K562 (cell line): ENCODE results near the gene ZNF2. TPM values are rescaled to one million over a fixed set of nuclear protein-coding genes. Genes with fewer than 3 reads are reported as not detected.
A peak's percentile ranks its signal among the peaks of the same experiment; 100 is the strongest.

Source experiments
- ATAC-seq: fragments of 200-7000 bp; cut with Tn5 transposase; 3 replicates; pipeline ENCODE4 v1.9.1; 2020; ENCODE audit warnings: moderate library complexity
- BruUV-seq: library from RNA; stranded (reverse); fragments of 400-500 nt; replicated peaks from 2 replicates; lab custom pipeline; 2021; lab: Mats Ljungman, UMichigan
- CTCF ChIA-PET: fragments of 300-600 bp; formaldehyde crosslinking; extraction: SDS; loops from one replicate; lab custom pipeline; 2021; ENCODE audit warnings: low intra/inter-chr PET ratio; lab: Yijun Ruan, JAX
- POLR2A ChIA-PET: fragments of 300-600, 350-650 bp; sonication (Branson Sonifier 250); formaldehyde crosslinking; extraction: SDS; loops from one replicate; lab custom pipeline; 2021; ENCODE audit warnings: antibody characterized with exemption, inconsistent platforms; lab: Yijun Ruan, JAX
- DNase-seq, 4 experiments: peaks; one replicate each; pipeline versions ENCODE4 v3.0.0 to v3.0.0-alpha.2; 2011 to 2018; ENCODE audit warnings: low spot score in 3 of 4, mixed read lengths in 3 of 4; ENCODE audit errors: extremely low read depth in 1 of 4
- FAIRE-seq: peaks from 2 replicates; lab custom pipeline; 2011; peaks lifted over from hg19 to GRCh38; lab: Jason Lieb, UNC
- H2AFZ ChIP-seq: 2 replicates; pipeline ENCODE4 v1.6.0; 2011; ENCODE audit warnings: low read depth, low read length, control low read depth, inconsistent platforms
- H3K27ac ChIP-seq: fragments of 200-600 bp; 3 replicates; pipeline ENCODE4 v1.8.0; 2011; ENCODE audit warnings: low read depth, mild to moderate bottlenecking, control low read depth, inconsistent platforms, low read length, moderate library complexity, mixed read lengths; ENCODE audit errors: extremely low read depth
- H3K27me3 ChIP-seq, 2 experiments: fragments of 300-600 bp in 1 of 2; 2 replicates in 1 of 2; 3 replicates in 1 of 2; pipeline versions ENCODE4 v1.6.0 to v1.8.0; 2011; ENCODE audit warnings: inconsistent platforms in 2 of 2, low read length in 2 of 2, mild to moderate bottlenecking in 1 of 2, mixed read lengths in 1 of 2, moderate library complexity in 1 of 2; ENCODE audit not compliant: control insufficient read depth in 2 of 2, insufficient read depth in 2 of 2
- H3K36me3 ChIP-seq: fragments of 300-600 bp; 3 replicates; pipeline ENCODE4 v1.8.0; 2011; ENCODE audit warnings: mild to moderate bottlenecking, low read length, inconsistent platforms; ENCODE audit not compliant: control insufficient read depth, insufficient read depth
- H3K4me1 ChIP-seq, 2 experiments: fragments of 200-600 bp in 1 of 2; replicated peaks in 1 of 2; 2 replicates in 1 of 2; 3 replicates in 1 of 2; pipeline versions ENCODE4 v1.5.1 to v1.8.0; 2011; ENCODE audit warnings: inconsistent platforms in 2 of 2, low read length in 2 of 2, mild to moderate bottlenecking in 1 of 2, mixed read lengths in 1 of 2, moderate library complexity in 1 of 2; ENCODE audit not compliant: control insufficient read depth in 2 of 2, insufficient read depth in 2 of 2
- H3K4me2 ChIP-seq: 2 replicates; pipeline ENCODE4 v1.6.1; 2011; ENCODE audit warnings: low read length, control low read depth, inconsistent platforms, mixed read lengths; ENCODE audit not compliant: insufficient read depth
- H3K4me3 ChIP-seq: fragments of 200-600 bp; sonication (generic), shearing (Covaris generic); 2 replicates; pipeline ENCODE4 v1.5.1; 2016; ENCODE audit warnings: control low read depth, inconsistent platforms
- H3K79me2 ChIP-seq: fragments of 200-600 bp; 3 replicates; pipeline ENCODE4 v1.8.0; 2011; ENCODE audit warnings: low read length, inconsistent platforms; ENCODE audit not compliant: control insufficient read depth, insufficient read depth
- H3K9ac ChIP-seq, 2 experiments: 2 replicates each; pipeline versions ENCODE4 v1.6.0 to v1.6.1; 2011; ENCODE audit warnings: low read depth in 2 of 2, low read length in 2 of 2, control low read depth in 1 of 2, inconsistent platforms in 1 of 2, mild to moderate bottlenecking in 1 of 2, mixed read lengths in 1 of 2; ENCODE audit not compliant: insufficient read depth in 1 of 2
- H3K9me1 ChIP-seq: one replicate; pipeline ENCODE4 v1.6.0; 2011; ENCODE audit warnings: inconsistent platforms, mild to moderate bottlenecking, low read length, moderate library complexity; ENCODE audit not compliant: control insufficient read depth, insufficient read depth
- H3K9me3 ChIP-seq: replicated peaks from 2 replicates; pipeline ENCODE4 v1.5.1; 2011; ENCODE audit warnings: low read depth, low read length, inconsistent platforms; ENCODE audit not compliant: control insufficient read depth, insufficient read depth
- H4K20me1 ChIP-seq: replicated peaks from 2 replicates; pipeline ENCODE4 v1.6.1; 2011; ENCODE audit warnings: low read length, inconsistent platforms, mixed read lengths; ENCODE audit not compliant: control insufficient read depth, insufficient read depth
- CBX1 ChIP-seq: sonication (generic); IDR thresholded peaks from 2 replicates; pipeline ENCODE4 v1.6.1; 2016; ENCODE audit warnings: antibody characterized with exemption, low read depth, mild to moderate bottlenecking
- E2F6 ChIP-seq, 2 experiments: IDR thresholded peaks; 2 replicates each; pipeline ENCODE4 v1.6.1; 2011; ENCODE audit warnings: borderline replicate concordance in 1 of 2, control low read depth in 1 of 2, low read depth in 1 of 2, low read length in 1 of 2, mild to moderate bottlenecking in 1 of 2, mixed read lengths in 1 of 2, moderate library complexity in 1 of 2; ENCODE audit not compliant: insufficient read depth in 1 of 2, insufficient read length in 1 of 2, poor library complexity in 1 of 2, severe bottlenecking in 1 of 2; ENCODE audit errors: extremely low read depth in 1 of 2
- FIP1L1 ChIP-seq: fragments of 200-400 bp; formaldehyde crosslinking; IDR thresholded peaks from 2 replicates; pipeline ENCODE4 v1.6.1; 2018; ENCODE audit warnings: mild to moderate bottlenecking, low read depth, low read length; ENCODE audit not compliant: poor library complexity, severe bottlenecking
- HDAC1 ChIP-seq, 2 experiments: fragments of 450-650 bp; IDR thresholded peaks; 2 replicates each; pipeline ENCODE4 v1.6.1; 2016 to 2017; ENCODE audit warnings: inconsistent platforms in 1 of 2, mild to moderate bottlenecking in 1 of 2, moderate library complexity in 1 of 2
- RBFOX2 ChIP-seq: fragments of 200-400 bp; formaldehyde crosslinking; IDR thresholded peaks from 2 replicates; pipeline ENCODE4 v1.6.1; 2017; ENCODE audit warnings: low read depth, mild to moderate bottlenecking, low read length, moderate library complexity
- RBM25 ChIP-seq: fragments of 200-400 bp; formaldehyde crosslinking; IDR thresholded peaks from 2 replicates; pipeline ENCODE4 v1.6.1; 2018; ENCODE audit warnings: low read length, low read depth, moderate library complexity; ENCODE audit not compliant: severe bottlenecking
- ZNF311 ChIP-seq: fragments of 250-450 bp; sonication (Bioruptor Pico); IDR thresholded peaks from 2 replicates; pipeline ENCODE4 v1.4.0; 2020; ENCODE audit warnings: mild to moderate bottlenecking, moderate library complexity
- WGBS: fragments of 100-300 bp; shearing (Covaris generic); methylation state at CpG from one replicate; pipeline ENCODE4 v1.1.6; 2016; ENCODE audit warnings: low coverage, mixed read lengths; ENCODE audit not compliant: insufficient coverage; ENCODE audit errors: missing lambda C conversion rate; 5-methylcytosine and 5-hydroxymethylcytosine counted together
- in situ Hi-C: fragments of 300-500 bp; cut with MboI; formaldehyde crosslinking; loops from 4 replicates; pipeline ENCODE4 v1.15.0; 2018; ENCODE audit warnings: inconsistent platforms, mixed read lengths
- intact Hi-C: fragments of 100-400 bp; cut with micrococcal nuclease; formaldehyde crosslinking; loops from 2 replicates; pipeline ENCODE4 v1.14.2; 2022
- polyA plus RNA-seq, 8 experiments: library from polyadenylated mRNA; depleted of rRNA in 4 of 8; stranded (reverse) in 5 of 8; unstranded in 3 of 8; fragments of >200 nt; fragmentation: Nextera tagmentation in 2 of 8; fragmentation: Illumina TruSeq in 1 of 8; extraction: Ambion mirVana in 2 of 8; extraction: Trizol in 1 of 8; gene quantifications; 2 replicates each; pipeline versions ENCODE4 v1.2.1 to v1.2.3, GENCODE V29; 2011 to 2014; ENCODE audit warnings: inconsistent platforms in 1 of 8, missing spikeins in 1 of 8
- total RNA-seq, 7 experiments: library from RNA; depleted of rRNA in 6 of 7; stranded (reverse); fragments of >200 nt in 6 of 7; fragmentation: Illumina TruSeq in 2 of 7; extraction: Trizol in 2 of 7; gene quantifications; 2 replicates each; pipeline versions ENCODE4 v1.2.1 to v1.2.3, GENCODE V29; 2011 to 2021; ENCODE audit warnings: low replicate concordance in 1 of 7
- TF ChIP-seq, protein P1 (sequence below): fragments of 250-450 bp; sonication (Bioruptor Pico); IDR thresholded peaks from 2 replicates; pipeline ENCODE4 v1.9.0; 2021; ENCODE audit warnings: mild to moderate bottlenecking
- TF ChIP-seq, protein P2 (sequence below), 2 experiments: fragments of 450-650 bp in 1 of 2; IDR thresholded peaks; 2 replicates each; pipeline ENCODE4 v1.6.1; 2011 to 2017; ENCODE audit warnings: low read depth in 2 of 2, antibody characterized with exemption in 1 of 2, borderline replicate concordance in 1 of 2, low read length in 1 of 2, mild to moderate bottlenecking in 1 of 2, mixed read lengths in 1 of 2; ENCODE audit not compliant: control insufficient read depth in 1 of 2

ZNF2 gene
- total and polyA plus RNA-seq, 9 of the 15 experiments (the other 6 are each of a cell fraction or from before 2014, with no cell fraction given), result 1.6 to 4.5 (median 3.4) TPM

GRCh38 chr2:95158891-95159619 lies 6.6 kb upstream of the ZNF2 start:
- H3K27me3 ChIP-seq, result no peaks in the 10 kb centered on the region
- H3K4me3 ChIP-seq, result peak overlapping the region; percentile 73
- ChIA-PET POLR2A (interaction anchor here (0.7 to 1.7 kb wide), 2 partner anchors 20 to 37 kb away, joined by 3 to 4 read pairs; partner anchors contain the start of gene MRPS5), CTCF (no interaction called here)
- DNase-seq, result peak; percentile 65 to 83 (median 76)
- peak overlapping the region; percentile 78 to 97 for H3K9ac ChIP-seq
- H3K4me1 ChIP-seq, result peaks cover 4 to 16% of the 10 kb centered on the region in 2 experiments; a peak in 4 of 5 replicates
- no peaks in the 10 kb centered on the region for H3K9me3 ChIP-seq
- peak overlapping the region; percentile 72 for H3K27ac ChIP-seq
- H3K4me2 ChIP-seq, result peak overlapping the region; percentile 91
- H3K9me1 ChIP-seq, result no peaks in the 10 kb centered on the region
- TSS peak; percentile 7 for BruUV-seq
- 8% methylated on average over 37 of the region's 58 CpGs for WGBS
- no peaks in the 10 kb centered on the region for H4K20me1 ChIP-seq
- peak; percentile 6 for FAIRE-seq
- H3K79me2 ChIP-seq, result peaks cover 11% of the 10 kb centered on the region
- peak overlapping the region; percentile 94 for H2AFZ ChIP-seq
- intact Hi-C loops, result no loop called here
- peaks cover 23% of the 10 kb centered on the region; the same call in 2 of the 3 replicates for H3K36me3 ChIP-seq
- ATAC-seq, result peak; percentile 81
- in situ Hi-C loops, result no loop called here
- peak in 1 of 2 experiments; percentile 33 for TF ChIP-seq E2F6 (IDR thresholded peaks at IDR 0.05; ENCODE audit: borderline replicate concordance in 1 of 2, extremely low read depth in 1 of 2, insufficient read depth in 1 of 2, insufficient read length in 1 of 2, low read depth in 1 of 2, low read length in 1 of 2, poor library complexity in 1 of 2, severe bottlenecking in 1 of 2)
- TF ChIP-seq RBFOX2, result peak; percentile 70
- TF ChIP-seq ZNF311, result no peak
- TF ChIP-seq FIP1L1, result peak; percentile 54
- 0 out of 2 replicates have a peak, but pooled peaks have one; percentile 33 for TF ChIP-seq CBX1
- TF ChIP-seq, protein P1, sequence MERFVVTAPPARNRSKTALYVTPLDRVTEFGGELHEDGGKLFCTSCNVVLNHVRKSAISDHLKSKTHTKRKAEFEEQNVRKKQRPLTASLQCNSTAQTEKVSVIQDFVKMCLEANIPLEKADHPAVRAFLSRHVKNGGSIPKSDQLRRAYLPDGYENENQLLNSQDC (CRISPR knock-in tag), result no peak
- peak in 1 of 2 experiments; percentile 37; a peak in 2 of 4 replicates for TF ChIP-seq HDAC1 (IDR thresholded peaks at IDR 0.05)
- TF ChIP-seq, protein P2, sequence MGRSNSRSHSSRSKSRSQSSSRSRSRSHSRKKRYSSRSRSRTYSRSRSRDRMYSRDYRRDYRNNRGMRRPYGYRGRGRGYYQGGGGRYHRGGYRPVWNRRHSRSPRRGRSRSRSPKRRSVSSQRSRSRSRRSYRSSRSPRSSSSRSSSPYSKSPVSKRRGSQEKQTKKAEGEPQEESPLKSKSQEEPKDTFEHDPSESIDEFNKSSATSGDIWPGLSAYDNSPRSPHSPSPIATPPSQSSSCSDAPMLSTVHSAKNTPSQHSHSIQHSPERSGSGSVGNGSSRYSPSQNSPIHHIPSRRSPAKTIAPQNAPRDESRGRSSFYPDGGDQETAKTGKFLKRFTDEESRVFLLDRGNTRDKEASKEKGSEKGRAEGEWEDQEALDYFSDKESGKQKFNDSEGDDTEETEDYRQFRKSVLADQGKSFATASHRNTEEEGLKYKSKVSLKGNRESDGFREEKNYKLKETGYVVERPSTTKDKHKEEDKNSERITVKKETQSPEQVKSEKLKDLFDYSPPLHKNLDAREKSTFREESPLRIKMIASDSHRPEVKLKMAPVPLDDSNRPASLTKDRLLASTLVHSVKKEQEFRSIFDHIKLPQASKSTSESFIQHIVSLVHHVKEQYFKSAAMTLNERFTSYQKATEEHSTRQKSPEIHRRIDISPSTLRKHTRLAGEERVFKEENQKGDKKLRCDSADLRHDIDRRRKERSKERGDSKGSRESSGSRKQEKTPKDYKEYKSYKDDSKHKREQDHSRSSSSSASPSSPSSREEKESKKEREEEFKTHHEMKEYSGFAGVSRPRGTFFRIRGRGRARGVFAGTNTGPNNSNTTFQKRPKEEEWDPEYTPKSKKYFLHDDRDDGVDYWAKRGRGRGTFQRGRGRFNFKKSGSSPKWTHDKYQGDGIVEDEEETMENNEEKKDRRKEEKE (IDR thresholded peaks at IDR 0.05; ENCODE audit: borderline replicate concordance in 1 of 2, control insufficient read depth in 1 of 2, low read depth in 2 of 2, low read length in 1 of 2), result no peak
- TF ChIP-seq RBM25, result no peak
